HG02588 (cell line): ENCODE measurements around the gene ETFA.

ENCODE experiments used
- ATAC-seq: cut with Tn5 transposase; IDR thresholded peaks from one replicate; pipeline ENCODE4 v1.9.1; 2021; ENCODE audit warnings: mild to moderate bottlenecking, moderate library complexity; ENCODE audit not compliant: unreplicated experiment

The ETFA gene

GRCh38 chr15:76176487-76177085, 134.7 kb downstream of the ETFA start:
- no peak for ATAC-seq

- no peak for ATAC-seq
Observed at GRCh38 chr15:76176059-76176458, 135.2 kb downstream of the ETFA start.

- ATAC-seq, result no peak
Observed at GRCh38 chr15:76175442-76175841, 135.8 kb downstream of the ETFA start.

- no peak for ATAC-seq
Observed at GRCh38 chr15:76174654-76175053, 136.6 kb downstream of the ETFA start.

GRCh38 chr15:76173317-76173834, 137.9 kb downstream of the ETFA start:
- no peak for ATAC-seq

GRCh38 chr15:76172782-76173181, 138.5 kb downstream of the ETFA start:
- no peak for ATAC-seq

- ATAC-seq, result no peak
Observed at GRCh38 chr15:76169911-76170800, 141.1 kb downstream of the ETFA start.

GRCh38 chr15:76169018-76169417, 142.3 kb downstream of the ETFA start:
- no peak for ATAC-seq

GRCh38 chr15:76168237-76168984, 142.9 kb downstream of the ETFA start:
- no peak for ATAC-seq

GRCh38 chr15:76165951-76166350, 145.3 kb downstream of the ETFA start:
- ATAC-seq, result no peak
